HG02852 (cell line): ENCODE data around the gene GDF11.
"Not testable (repeated sequence)": the region's sequence is repeated elsewhere in the genome, so short reads cannot be mapped to it uniquely, and the experiment has no call there.

Experiments
- ATAC-seq: cut with Tn5 transposase; IDR thresholded peaks from one replicate; pipeline ENCODE4 v1.9.1; 2021; ENCODE audit warnings: mild to moderate bottlenecking, moderate library complexity; ENCODE audit not compliant: unreplicated experiment

The GDF11 gene

DNA sequence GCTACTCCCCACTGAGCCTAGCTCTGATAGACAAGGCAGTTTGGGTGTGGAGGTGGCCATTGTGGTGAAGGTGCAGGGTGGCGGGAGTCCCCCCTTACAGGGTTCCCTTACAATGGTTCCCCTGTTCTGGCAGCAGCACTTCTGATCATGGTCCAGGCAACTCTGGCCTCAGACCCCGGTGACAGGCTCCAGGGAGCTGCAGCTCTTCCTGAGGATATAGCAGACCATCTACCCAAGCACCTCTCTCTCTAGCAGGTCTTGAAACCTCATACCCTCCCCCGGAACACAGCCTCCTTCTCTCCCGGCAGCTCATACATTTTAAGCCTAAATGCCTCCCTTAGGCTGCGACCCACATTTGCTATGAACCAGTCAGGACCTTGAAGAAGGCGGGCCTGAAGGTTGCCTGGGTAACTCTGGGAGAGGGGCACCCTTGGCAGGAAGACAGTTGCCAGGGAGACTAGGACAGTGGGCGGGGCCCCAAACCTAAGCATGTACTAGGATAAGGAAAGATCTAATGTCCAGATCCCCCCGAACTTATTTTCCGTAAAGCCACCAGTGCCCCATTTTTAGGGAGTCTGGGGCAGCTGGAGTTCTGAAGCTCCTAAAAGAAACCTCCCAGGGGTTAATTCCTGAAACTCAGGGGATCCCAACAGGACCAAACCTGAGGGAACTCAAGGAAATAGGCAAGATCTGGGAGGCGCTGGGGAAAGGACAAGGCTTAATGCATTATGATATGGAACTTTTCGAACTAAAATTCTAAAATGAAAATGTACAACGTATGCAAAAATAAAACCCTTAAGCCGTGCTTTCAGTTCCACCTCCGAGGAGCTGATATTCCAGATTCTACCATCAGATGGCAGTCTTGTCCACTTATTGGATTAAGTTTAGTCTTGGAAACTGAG, 4.5 kb upstream of the GDF11 start:
- ATAC-seq, result peak; percentile 80

DNA sequence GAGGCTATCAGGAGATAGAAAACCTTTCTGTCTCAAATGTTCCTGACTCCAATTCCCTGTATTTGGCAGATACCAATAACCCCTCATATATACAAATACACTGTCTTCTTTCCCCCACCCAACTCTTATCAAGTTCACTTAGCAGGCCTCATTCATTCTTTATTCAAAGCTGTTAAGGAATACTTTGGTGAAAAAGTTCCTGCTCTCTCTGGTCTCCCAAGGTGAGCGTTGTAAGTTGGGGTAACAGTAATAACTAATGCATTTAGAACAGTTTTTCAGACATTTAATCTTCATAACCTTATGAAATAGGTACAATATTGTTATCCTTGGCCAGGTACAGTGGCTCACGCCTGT, 3.9 kb upstream of the GDF11 start:
- no peak for ATAC-seq

DNA sequence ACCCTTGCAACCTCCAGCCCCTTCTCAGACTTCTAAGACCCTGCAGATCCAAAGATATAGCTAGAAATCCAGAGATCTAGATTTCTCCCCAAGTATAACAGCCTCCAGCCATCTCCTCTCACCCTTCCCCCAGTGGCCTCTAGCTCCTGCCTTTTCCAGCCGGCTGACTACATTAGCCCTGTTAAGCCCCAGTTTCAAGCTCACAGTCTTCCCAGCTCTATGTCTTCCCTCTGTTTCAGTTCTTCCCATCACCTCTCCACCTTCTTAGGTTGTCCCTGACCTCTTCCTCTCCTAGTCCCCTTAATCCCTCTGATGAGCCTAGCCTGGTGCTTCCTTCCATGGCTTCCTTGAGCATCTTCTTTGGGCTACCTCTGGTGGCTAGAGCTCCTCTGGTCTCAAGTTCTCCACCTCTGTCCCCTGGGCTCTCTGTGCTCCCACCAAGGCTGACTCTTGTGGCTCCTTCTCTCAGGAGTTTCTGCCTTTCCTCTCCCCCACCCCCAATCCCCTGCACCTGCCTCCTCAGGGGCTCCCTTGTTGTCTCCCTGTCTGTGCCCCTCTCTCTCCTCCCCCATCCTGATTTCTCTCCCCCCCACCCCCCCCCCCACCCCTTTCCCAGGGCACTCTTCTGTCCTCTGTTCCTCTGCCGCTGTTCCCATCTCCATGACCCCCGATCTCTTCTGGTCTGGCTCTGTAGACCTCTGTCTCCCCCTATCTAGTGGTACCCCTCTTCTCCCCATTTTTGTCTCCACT, 816 bp upstream of the GDF11 start:
- ATAC-seq, result no peak

DNA sequence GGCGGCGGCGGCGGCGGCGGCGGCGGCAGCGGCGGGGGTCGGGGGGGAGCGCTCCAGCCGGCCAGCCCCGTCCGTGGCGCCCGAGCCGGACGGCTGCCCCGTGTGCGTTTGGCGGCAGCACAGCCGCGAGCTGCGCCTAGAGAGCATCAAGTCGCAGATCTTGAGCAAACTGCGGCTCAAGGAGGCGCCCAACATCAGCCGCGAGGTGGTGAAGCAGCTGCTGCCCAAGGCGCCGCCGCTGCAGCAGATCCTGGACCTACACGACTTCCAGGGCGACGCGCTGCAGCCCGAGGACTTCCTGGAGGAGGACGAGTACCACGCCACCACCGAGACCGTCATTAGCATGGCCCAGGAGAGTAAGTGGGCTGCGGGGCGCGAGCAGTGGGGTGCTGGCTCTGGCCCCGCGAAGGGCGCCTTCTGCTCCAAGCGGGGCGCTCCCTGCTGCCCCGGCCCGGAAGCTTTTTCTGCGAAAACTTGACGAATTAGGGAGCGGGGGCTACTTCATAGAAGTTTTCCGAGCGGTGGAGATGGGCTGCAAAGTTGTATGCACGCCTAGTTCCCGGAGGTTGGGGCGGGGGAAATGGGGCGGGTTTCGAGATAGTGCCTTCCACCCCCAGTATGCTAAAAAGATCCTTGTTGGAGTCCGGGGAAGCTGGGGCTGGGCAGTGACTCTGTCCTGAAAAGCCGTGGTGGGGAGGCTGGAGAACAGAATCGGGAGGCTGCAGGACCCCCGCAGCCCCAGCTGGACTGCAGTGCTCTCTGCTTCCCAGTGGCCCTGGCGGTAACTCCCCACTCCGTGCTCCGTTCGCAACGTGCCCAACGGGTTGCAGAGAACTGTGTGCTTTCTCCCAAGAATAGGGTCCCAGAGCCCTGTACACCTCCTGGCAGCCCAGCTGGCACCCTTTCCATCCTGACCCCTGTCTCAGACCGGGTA, 751 bp downstream of the GDF11 start:
- ATAC-seq, result peak; percentile 51

DNA sequence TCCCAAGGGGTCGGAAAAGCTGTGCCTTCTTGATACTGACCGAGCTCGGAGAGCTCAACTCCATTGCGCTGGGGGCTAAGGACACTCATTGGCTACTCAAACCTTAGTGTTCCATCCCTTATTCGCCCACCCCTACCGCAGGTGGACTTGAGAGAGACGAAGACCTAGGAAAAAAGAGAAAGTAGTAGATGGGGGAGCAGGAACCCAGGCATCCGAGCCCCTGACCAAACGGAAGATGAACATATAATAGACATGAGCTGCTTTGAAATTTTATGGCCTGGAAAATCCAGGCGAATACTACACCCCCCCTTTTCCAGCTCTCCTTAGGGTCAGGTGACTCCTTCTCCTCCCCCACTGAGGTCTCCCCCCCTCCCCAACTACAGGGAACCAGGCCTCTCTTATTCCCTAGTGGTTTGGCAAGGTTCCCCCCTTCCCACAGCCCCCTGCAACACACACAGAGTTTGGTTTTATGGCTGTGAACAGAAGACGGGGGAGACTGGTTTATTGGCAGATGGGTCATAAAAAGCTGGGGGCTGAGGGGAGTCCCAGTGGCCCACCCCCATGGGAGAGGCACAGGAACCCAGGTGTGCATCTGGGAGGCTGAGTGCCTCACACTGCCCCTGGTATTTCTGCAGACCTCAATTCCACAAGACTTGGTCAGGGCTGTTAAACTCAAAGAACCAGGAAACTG, 1.6 kb downstream of the GDF11 start:
- ATAC-seq, result no peak

DNA sequence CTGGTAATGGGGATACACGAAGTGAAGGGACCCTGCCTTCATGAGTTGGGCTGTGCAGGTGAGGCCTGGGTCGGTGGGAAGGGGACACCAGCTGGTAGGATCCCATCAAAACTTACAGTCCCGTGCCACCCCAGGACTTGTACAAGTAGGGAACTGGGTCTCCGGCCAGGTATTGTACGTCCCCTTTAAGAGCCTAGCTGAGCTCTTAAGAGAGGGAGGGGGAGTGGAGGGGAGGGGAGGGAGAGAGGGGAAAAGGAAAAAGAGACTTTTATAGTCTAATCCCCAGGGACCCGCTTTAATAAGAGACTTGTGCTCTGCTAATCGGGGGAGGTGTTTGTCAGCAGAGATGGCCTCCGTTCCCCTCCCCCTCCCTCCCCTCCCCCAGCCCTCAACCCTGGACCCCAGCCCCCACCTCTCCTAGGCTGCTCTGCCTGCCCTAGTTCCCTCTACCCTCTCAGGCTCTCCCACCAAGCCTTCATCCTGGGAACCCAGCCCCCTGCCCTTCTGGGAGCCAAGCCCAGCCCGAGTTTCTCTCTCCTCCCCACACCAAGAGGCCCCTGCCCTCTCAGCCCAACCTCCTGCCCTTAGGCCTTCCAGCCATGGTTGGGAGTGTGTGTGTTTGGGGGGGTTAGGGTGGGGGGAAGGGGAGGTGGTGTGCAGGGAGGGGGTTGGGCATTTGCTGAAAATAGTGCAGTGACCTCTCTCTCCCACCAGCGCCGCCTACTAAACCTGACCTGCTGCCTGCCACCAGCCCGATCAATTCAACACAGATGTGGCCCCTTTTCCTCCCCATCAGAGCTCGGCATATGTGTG, 2.6 kb downstream of the GDF11 start:
- no peak for ATAC-seq

DNA sequence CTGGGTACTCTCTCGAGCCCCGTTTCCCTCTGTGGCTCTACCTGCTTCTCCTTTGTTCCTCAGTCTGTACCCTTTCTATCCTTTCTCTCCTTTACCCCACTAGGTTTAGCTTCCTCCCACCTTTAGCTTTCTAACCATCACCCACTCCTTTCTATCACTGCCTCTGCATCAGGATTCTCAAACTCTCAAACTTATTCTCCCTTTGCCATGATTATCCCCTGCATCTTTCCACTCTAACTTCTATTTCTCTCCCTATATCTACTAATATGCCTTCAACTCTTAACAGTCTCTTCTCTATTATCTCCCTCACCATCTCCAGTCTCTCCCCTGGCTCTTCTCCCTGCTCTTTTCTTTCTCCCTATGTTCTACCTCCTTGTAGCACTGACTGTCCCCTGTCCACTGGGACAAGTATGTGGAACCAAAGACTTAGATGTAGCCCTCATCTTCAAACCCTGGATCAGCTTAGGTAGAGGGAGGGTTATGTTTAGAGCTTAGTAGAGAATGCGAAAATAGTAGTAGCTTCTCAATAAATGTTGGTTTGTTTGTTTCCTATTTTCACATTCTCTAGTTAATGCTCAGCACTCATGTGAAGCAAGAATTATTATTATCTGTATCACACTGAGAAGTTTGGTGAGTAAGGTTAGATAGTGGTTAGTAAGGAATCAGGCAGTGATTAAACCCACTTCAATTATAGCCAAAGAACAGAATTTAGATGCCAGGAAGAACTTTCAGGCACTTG, 3.4 kb downstream of the GDF11 start:
- no peak for ATAC-seq

DNA sequence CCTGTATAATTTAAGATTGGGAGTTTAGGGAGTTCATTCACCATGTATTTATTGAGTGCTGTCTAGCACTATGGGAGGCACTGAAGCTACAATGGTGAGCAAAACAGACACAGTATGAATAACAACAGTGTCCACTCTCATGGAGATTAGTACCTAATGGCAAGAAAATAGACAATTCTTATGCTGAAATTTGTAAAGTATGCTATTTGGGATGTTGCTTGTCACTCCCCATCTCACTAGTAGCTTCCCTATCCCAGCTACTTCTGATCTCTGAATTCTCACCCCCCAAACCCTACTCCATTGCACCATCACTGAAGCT, 4.0 kb downstream of the GDF11 start:
- ATAC-seq, result no peak

DNA sequence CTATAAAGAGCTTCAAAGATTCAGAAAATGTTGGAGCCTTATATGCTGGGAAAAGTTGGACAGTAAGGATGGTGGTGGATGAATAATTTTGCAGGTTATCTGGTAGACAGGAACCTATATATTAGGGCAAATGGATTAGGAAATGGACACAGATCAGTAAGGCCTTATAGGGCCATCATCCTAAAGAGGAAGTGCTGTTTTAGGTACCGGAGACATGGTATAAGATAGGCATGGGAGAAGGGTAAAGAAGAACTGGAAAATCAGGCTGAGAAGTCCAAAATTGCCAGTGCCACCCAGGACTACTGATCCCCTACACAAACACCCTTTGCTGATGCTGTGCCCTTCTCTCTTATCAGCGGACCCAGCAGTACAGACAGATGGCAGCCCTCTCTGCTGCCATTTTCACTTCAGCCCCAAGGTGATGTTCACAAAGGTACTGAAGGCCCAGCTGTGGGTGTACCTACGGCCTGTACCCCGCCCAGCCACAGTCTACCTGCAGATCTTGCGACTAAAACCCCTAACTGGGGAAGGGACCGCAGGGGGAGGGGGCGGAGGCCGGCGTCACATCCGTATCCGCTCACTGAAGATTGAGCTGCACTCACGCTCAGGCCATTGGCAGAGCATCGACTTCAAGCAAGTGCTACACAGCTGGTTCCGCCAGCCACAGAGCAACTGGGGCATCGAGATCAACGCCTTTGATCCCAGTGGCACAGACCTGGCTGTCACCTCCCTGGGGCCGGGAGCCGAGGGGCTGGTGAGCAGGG, 5.5 kb downstream of the GDF11 start:
- no peak for ATAC-seq

DNA sequence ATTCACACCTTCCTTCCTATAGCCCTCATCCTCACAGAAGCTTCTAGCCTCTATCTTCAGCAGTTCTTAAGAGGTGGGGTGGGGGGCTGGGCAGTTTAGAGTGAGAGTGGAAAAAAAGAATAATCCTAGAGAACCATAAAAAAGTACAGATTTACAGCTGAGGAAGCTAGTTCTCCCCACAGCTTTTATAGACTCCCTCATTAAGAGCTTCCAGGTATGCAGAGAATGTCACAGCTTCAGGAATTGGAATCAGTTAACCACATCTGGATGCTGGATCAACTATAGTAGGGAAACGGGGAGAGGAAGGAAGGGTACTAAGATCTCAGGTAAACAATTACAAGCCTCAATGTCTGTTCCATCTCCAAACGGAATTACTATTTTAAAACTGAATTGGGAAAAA, 12.3 kb downstream of the GDF11 start:
- no peak for ATAC-seq

DNA sequence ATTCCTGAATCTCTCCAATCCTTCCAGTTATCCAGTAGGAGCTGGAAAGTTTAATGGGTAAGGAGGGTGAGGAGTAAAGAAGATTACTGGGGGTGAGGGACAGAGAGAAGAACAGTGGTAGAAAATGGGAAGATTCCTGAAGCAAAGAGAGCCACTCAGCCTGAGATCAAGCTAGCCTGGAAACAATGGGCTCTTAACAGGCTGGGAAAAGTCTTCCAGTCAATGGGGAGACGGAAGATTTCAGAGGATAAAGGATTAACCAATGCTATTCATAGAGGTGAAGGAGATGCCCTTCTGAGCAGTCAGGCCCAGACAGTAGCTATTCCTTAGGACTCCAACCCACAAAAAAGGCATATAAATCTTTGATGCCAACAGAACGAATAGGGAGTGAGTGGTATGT, 14.8 kb downstream of the GDF11 start:
- no peak for ATAC-seq

DNA sequence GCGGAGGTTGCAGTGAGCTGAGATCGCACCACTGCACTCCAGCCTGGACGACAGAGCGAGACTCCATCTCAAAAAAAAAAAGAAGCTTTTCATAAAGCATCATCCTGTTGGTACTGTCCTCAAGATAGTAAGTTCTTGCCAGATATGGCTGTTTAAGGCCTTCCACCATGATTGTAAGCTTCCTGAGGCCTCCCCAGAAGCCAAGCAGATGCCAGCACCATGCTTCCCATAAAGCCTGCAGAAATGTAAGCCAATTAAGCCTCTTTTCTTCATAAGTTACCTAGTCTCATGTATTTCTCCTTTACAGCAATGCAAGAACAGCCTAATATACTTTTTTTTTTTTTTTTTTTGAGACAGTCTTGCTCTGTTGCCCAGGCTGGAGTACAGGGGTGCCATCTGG, 15.7 kb downstream of the GDF11 start:
- ATAC-seq, result not testable (repeated sequence)

DNA sequence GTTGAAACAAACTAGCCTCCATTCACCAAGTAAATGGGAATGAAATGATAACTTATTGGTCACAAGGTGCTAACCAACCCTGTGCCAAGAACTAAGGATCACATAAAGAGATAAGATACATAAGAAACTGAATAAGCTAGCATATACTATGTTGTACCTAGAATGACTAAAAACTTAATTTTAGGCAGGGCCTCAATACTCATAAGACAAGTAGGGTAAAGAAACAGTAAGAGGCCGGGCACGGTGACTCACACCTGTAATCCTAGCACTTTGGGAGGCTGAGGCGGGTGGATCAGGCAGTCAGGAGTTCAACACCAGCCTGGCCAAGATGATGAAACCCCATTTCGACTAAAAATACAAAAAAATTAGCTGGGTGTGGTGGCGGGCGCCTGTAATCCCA, 17.7 kb downstream of the GDF11 start:
- ATAC-seq, result no peak

DNA sequence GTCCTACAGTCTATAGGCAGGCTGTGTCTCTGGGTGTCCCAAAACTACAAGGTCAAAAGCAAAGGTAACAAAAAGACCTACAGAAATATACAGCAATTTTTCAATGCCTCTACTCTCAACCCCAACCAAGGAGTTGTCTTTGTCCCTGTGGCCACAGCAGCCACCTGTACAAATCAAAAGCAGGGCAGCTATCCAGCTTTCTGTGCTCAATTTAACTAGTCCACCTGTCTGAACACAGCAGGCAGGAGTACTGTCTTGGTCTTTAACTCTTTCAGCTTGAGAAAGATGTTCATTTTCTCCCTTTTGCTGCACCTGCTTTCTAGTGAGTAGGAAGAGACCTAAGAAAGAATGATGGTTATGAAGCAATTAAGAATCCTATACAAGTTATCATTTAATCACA, 19.7 kb downstream of the GDF11 start:
- no peak for ATAC-seq

DNA sequence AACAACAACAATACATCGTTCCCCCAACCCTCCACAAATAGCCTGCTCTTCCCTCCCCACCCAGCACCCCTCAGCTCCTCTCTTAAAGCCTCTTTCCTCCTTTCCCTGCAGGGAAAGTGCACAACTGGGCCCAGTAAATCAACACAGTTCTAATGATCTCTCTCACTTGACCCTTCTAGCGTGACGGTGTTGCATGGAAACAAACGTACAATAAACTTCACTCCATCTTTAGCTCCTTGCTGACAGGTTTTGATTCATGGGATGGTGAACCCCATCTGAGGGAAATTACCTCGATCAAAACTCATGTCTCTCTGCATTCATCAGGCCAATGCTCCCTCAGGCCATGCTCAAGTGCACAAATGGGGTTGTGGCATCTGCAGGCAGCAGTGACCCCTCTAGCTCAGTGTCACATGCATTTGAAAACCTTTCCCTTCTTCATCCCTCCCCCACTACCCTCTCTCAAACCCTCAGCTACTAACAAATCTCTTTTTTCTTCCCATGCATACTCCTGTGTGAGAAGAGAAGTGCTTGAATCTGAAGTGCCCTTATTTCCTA, 22.9 kb downstream of the GDF11 start:
- ATAC-seq, result no peak

DNA sequence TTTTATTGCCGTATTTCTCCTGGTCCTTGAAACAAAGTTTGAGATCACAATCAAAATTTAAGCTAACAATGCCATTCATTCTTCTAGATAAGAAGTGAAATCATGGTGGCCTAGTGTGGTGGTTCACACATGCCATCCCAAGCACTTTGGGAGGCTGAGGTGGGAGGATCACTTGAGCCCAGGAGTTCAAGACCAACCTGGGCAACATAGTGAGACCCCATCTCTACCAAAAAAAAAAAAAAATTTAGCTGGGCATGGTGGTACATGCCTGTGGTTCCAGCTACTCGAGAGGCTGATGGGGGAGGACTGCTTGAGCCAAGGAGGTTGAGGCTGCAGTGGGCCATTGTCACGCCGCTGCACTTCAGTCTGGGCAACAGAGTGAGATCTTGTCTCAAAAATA, 24.2 kb downstream of the GDF11 start:
- no peak for ATAC-seq

DNA sequence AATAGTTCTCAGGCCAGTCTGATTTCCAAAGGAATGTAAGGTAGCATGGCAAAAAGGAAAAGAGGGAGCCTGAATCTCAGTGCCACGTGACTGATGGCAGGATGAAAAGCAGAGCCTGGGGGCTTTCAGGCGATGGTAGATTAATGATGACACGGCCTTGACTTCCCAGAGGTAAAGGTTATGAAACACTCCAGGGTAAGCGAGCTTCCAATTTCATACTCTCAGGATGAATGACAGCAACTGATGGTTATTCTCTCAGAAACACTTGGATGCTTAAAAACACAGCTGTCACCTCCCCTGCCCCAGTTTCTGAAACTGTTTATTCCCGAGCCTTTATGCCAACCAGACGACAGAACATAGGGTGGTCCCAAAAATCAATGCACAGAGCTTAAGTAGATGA, 28.8 kb downstream of the GDF11 start:
- ATAC-seq, result no peak

DNA sequence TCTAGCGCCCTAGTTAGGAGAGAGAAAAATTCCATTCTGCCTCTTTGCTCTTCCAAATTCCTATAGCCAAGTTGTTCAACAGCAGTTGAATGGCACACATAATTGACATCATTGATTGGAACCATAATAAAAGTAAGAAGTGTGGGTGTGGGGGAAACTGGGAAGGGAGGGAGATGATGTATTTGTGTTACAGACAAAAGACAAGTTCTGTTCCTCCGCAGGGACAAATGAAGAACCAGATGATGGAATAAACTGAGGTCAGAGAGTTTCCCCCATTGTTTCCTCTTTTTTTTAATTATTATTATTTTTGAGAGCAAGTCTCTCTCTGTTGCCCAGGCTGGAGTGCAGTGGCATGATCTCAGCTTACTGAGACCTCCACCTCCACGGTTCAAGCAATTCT, 34.9 kb downstream of the GDF11 start:
- no peak for ATAC-seq
